Lower leg skin (tissue), 3 donors: ENCODE measurements around the gene SLC4A2.

Experiments
- CTCF ChIP-seq, 3 donors: fragments of 450-650 bp; IDR thresholded peaks; one replicate each; pipeline ENCODE4 v1.5.1; 2016; ENCODE audit warnings: antibody characterized with exemption in 3 of 3, mild to moderate bottlenecking in 3 of 3, moderate library complexity in 2 of 3
- POLR2A ChIP-seq, 2 donors: fragments of 450-650 bp; IDR thresholded peaks; one replicate each; pipeline ENCODE4 v1.6.1; 2016 to 2017; ENCODE audit warnings: antibody characterized with exemption in 2 of 2, mild to moderate bottlenecking in 1 of 2, moderate library complexity in 1 of 2

GRCh38 chr7:151080067-151080521, 20.7 kb downstream of the SLC4A2 start:
- TF ChIP-seq CTCF (IDR thresholded peaks at IDR 0.05) (no peak), POLR2A (IDR thresholded peaks at IDR 0.05) (no peak)
